Vagina (tissue), 2 donors: ENCODE data around the gene BRINP2.

ENCODE experiments used
- CTCF ChIP-seq, 3 experiments: fragments of 450-650 bp in 2 of 3; fragments of 200-600 bp in 1 of 3; sonication (generic) in 1 of 3; IDR thresholded peaks; one replicate each; pipeline ENCODE4 v1.5.1; 2017 to 2019; ENCODE audit warnings: antibody characterized with exemption in 3 of 3, mild to moderate bottlenecking in 2 of 3, moderate library complexity in 2 of 3
- POLR2A ChIP-seq, 2 donors: fragments of 450-650 bp; IDR thresholded peaks; one replicate each; pipeline ENCODE4 v1.6.1; 2017; ENCODE audit warnings: antibody characterized with exemption in 2 of 2, mild to moderate bottlenecking in 2 of 2, moderate library complexity in 2 of 2
- POLR2AphosphoS5 ChIP-seq, 2 donors: sonication (generic); formaldehyde crosslinking; IDR thresholded peaks; one replicate each; pipeline ENCODE4 v1.9.0; 2017; ENCODE audit warnings: antibody characterized with exemption in 2 of 2, mild to moderate bottlenecking in 2 of 2, low read depth in 1 of 2; ENCODE audit not compliant: insufficient read depth in 1 of 2

GRCh38 chr1:177275736-177276135, 105.0 kb downstream of the BRINP2 start:
- TF ChIP-seq POLR2A (IDR thresholded peaks at IDR 0.05) (no peak), CTCF (IDR thresholded peaks at IDR 0.05) (no peak), POLR2AphosphoS5 (IDR thresholded peaks at IDR 0.05; ENCODE audit: insufficient read depth in 1 of 2, low read depth in 1 of 2) (no peak)
